Neural progenitor cell (in vitro differentiated cells): ENCODE measurements around the gene TRPM3. TPM values are rescaled to one million over a fixed set of nuclear protein-coding genes. Genes with fewer than 3 reads are reported as not detected.

Experiments used
- DNase-seq: peaks from one replicate; pipeline ENCODE4 v3.0.0-alpha.2; 2016; ENCODE audit warnings: low spot score
- H2AFZ ChIP-seq: fragments of 200-600 bp; sonication (generic); replicated peaks from 2 replicates; pipeline ENCODE4 v1.6.1; 2016; ENCODE audit warnings: antibody characterized with exemption
- H3F3A ChIP-seq: fragments of 200-600 bp; sonication (generic); 2 replicates; pipeline ENCODE4 v1.6.1; 2016; ENCODE audit warnings: antibody characterized with exemption, low read depth
- H3K27ac ChIP-seq: fragments of 200-600 bp; sonication (generic); 2 replicates; pipeline ENCODE4 v1.5.1; 2016; ENCODE audit warnings: mild to moderate bottlenecking
- H3K27me3 ChIP-seq: fragments of 200-600 bp; sonication (generic); 2 replicates; pipeline ENCODE4 v1.6.1; 2016; ENCODE audit warnings: mild to moderate bottlenecking, moderate library complexity
- H3K36me3 ChIP-seq: fragments of 200-600 bp; sonication (generic); 2 replicates; pipeline ENCODE4 v1.5.1; 2016
- H3K4me1 ChIP-seq: fragments of 200-600 bp; sonication (generic); 2 replicates; pipeline ENCODE4 v1.6.1; 2016; ENCODE audit warnings: mixed run types
- H3K4me2 ChIP-seq: fragments of 200-600 bp; sonication (generic); 2 replicates; pipeline ENCODE4 v1.6.1; 2016
- H3K4me3 ChIP-seq: fragments of 200-600 bp; sonication (generic); 2 replicates; pipeline ENCODE4 v1.5.1; 2016
- H3K79me2 ChIP-seq: fragments of 200-600 bp; sonication (generic); 2 replicates; pipeline ENCODE4 v1.6.1; 2016; ENCODE audit warnings: low read depth
- H3K9ac ChIP-seq: fragments of 200-600 bp; sonication (generic); 2 replicates; pipeline ENCODE4 v1.6.1; 2016
- H3K9me3 ChIP-seq: fragments of 200-600 bp; sonication (generic); 2 replicates; pipeline ENCODE4 v1.5.1; 2016; ENCODE audit warnings: low read depth
- H4K20me1 ChIP-seq: fragments of 200-600 bp; sonication (generic); 2 replicates; pipeline ENCODE4 v1.6.1; 2016; ENCODE audit warnings: low read depth
- H3K27ac Mint-ChIP-seq: 3 replicates; pipeline ENCODE4 v1.8.0; 2021; ENCODE audit warnings: mixed read lengths
- H3K27me3 Mint-ChIP-seq: 2 replicates; pipeline ENCODE4 v1.8.0; 2022; ENCODE audit warnings: low read depth, mild to moderate bottlenecking, inconsistent platforms, moderate library complexity, mixed read lengths; ENCODE audit not compliant: insufficient read depth
- H3K36me3 Mint-ChIP-seq: 3 replicates; pipeline ENCODE4 v1.8.0; 2021; ENCODE audit warnings: mixed read lengths
- H3K4me1 Mint-ChIP-seq: 3 replicates; pipeline ENCODE4 v1.8.0; 2021; ENCODE audit warnings: mixed read lengths
- H3K4me3 Mint-ChIP-seq: 3 replicates; pipeline ENCODE4 v1.8.0; 2021; ENCODE audit warnings: mild to moderate bottlenecking, moderate library complexity, mixed read lengths
- H3K9me3 Mint-ChIP-seq: 3 replicates; pipeline ENCODE4 v1.8.0; 2020; ENCODE audit warnings: mixed read lengths
- EZH2 ChIP-seq: fragments of 200-600 bp; sonication (generic); IDR thresholded peaks from 2 replicates; pipeline ENCODE4 v1.6.1; 2017; ENCODE audit warnings: antibody characterized with exemption, mild to moderate bottlenecking, moderate library complexity
- EZH2phosphoT487 ChIP-seq: fragments of 200-600 bp; sonication (generic); IDR thresholded peaks from 2 replicates; pipeline ENCODE4 v1.6.1; 2017; ENCODE audit warnings: antibody characterized with exemption
- total RNA-seq: library from RNA; depleted of rRNA; stranded (reverse); fragments of >200 nt; gene quantifications from 2 replicates; pipeline ENCODE4 v1.2.3, GENCODE V29; 2015; ENCODE audit warnings: low replicate concordance
- TF ChIP-seq, protein P1 (sequence below): fragments of 200-600 bp; sonication (generic); IDR thresholded peaks from 2 replicates; pipeline ENCODE4 v1.5.1; 2017; ENCODE audit warnings: antibody characterized with exemption, mild to moderate bottlenecking

TRPM3 gene
- total RNA-seq, 1 donor from 2014 or later = 37.2 TPM

DNA sequence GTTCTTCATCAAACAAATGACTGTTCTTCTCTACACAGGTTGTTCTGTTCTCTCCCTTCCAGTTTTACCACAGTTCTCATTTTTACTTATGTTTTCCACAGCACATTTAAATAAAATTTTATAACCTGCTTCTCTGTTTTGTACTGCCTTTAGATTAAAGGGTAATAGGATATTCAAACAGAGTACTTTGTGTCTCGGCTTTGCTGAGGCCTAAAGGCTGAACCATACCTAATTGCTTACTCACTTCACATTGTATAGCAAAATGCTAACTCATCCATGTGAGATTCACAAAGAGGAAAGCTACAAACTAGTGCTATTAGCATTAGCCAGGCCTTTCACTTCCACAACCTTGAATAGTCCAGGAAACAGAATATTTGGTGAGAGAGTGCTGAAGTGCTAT lies 200.3 kb downstream of the TRPM3 start:
- no peak for TF ChIP-seq EZH2phosphoT487
- TF ChIP-seq, protein P1, sequence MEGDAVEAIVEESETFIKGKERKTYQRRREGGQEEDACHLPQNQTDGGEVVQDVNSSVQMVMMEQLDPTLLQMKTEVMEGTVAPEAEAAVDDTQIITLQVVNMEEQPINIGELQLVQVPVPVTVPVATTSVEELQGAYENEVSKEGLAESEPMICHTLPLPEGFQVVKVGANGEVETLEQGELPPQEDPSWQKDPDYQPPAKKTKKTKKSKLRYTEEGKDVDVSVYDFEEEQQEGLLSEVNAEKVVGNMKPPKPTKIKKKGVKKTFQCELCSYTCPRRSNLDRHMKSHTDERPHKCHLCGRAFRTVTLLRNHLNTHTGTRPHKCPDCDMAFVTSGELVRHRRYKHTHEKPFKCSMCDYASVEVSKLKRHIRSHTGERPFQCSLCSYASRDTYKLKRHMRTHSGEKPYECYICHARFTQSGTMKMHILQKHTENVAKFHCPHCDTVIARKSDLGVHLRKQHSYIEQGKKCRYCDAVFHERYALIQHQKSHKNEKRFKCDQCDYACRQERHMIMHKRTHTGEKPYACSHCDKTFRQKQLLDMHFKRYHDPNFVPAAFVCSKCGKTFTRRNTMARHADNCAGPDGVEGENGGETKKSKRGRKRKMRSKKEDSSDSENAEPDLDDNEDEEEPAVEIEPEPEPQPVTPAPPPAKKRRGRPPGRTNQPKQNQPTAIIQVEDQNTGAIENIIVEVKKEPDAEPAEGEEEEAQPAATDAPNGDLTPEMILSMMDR = no peak
- no peak for TF ChIP-seq EZH2
- Mint-ChIP-seq H3K27ac (peak overlapping the region; percentile 91), H3K9me3 (peaks cover 23% of the 10 kb centered on the region)

DNA sequence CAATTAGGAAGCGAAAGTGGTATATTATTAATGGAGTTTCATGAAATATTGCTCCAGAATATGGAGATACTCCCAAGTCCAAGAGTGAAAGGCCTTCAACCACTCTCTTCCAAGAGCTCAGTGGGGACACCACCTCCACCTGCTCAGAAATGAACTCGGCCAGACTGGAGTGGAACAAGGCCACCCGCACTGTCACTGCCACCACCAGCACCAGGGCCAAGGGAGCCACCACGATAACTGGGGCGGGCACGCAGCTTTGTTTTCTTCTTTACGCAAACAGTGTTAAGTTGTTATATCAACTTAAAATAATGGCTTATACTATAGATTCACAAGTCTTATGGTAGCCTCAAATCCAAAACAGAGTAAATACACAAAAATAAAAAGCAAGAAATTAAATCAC lies 204.1 kb downstream of the TRPM3 start:
- Histone ChIP-seq H3K27me3 (no peaks in the 10 kb centered on the region), H2AFZ (no peak overlapping the region), H3F3A (peaks cover 11% of the 10 kb centered on the region), H3K4me3 (no peak overlapping the region), H4K20me1 (no peaks in the 10 kb centered on the region), H3K36me3 (peaks cover 4% of the 10 kb centered on the region), H3K4me2 (no peak overlapping the region), H3K9ac (no peak overlapping the region), H3K4me1 (peaks cover 12% of the 10 kb centered on the region), H3K27ac (no peak overlapping the region), H3K9me3 (no peaks in the 10 kb centered on the region), H3K79me2 (peaks cover 29% of the 10 kb centered on the region)
- TF ChIP-seq, protein P1 = no peak
- no peak for DNase-seq
- Mint-ChIP-seq H3K36me3 (peaks cover 36% of the 10 kb centered on the region), H3K4me3 (no peak overlapping the region), H3K4me1 (peaks cover 15% of the 10 kb centered on the region), H3K27ac (no peak overlapping the region), H3K27me3 (peaks cover 3% of the 10 kb centered on the region), H3K9me3 (peaks cover 38% of the 10 kb centered on the region)

More for the DNA sequence above, 200.3 kb downstream of the TRPM3 start:
- Histone ChIP-seq H3K4me3 (no peak overlapping the region), H3K79me2 (peaks cover 43% of the 10 kb centered on the region), H2AFZ (no peak overlapping the region), H4K20me1 (no peaks in the 10 kb centered on the region), H3K36me3 (peaks cover 4% of the 10 kb centered on the region), H3K4me2 (peak overlapping the region; percentile 54), H3F3A (peaks cover 11% of the 10 kb centered on the region), H3K9ac (no peak overlapping the region), H3K27ac (peak overlapping the region; percentile 88), H3K9me3 (no peaks in the 10 kb centered on the region), H3K4me1 (peaks cover 21% of the 10 kb centered on the region), H3K27me3 (no peaks in the 10 kb centered on the region)
- peaks cover 15% of the 10 kb centered on the region for H3K4me1 Mint-ChIP-seq
- peaks cover 28% of the 10 kb centered on the region for H3K36me3 Mint-ChIP-seq
- DNase-seq = peak; percentile 42
- no peak overlapping the region for H3K4me3 Mint-ChIP-seq
- H3K27me3 Mint-ChIP-seq = peaks cover 3% of the 10 kb centered on the region

DNA sequence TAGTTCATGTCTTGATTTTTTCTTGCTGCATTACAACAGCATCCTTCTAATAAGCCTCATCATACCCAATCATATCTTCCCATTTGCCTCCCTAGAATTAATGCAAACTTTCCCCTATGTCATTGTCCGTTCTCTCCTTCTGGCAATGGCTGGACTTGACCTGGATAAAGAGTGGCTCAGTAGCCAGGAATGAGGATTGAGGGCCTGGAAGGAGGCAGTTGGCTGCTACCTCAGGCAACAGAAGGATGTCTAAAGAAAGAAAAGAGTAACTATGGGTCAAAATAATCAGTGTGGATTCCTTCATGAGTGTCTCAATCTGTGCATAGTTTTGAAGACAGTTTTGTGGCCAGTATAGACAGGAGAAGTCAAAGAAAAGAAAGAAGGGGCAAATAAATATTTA lies 209.6 kb downstream of the TRPM3 start:
- Histone ChIP-seq H3K27me3 (no peaks in the 10 kb centered on the region), H2AFZ (no peak overlapping the region), H3K36me3 (no peaks in the 10 kb centered on the region), H3K4me2 (no peak overlapping the region), H3K27ac (no peak overlapping the region), H3K9me3 (no peaks in the 10 kb centered on the region), H3K79me2 (peaks cover 18% of the 10 kb centered on the region), H3K4me1 (no peaks in the 10 kb centered on the region), H3F3A (no peaks in the 10 kb centered on the region), H3K9ac (no peak overlapping the region), H4K20me1 (no peaks in the 10 kb centered on the region), H3K4me3 (no peak overlapping the region)
- H3K27me3 Mint-ChIP-seq = peaks cover 3% of the 10 kb centered on the region
- H3K9me3 Mint-ChIP-seq = peaks cover 20% of the 10 kb centered on the region
- H3K4me3 Mint-ChIP-seq = no peak overlapping the region
- no peaks in the 10 kb centered on the region for H3K4me1 Mint-ChIP-seq
- H3K27ac Mint-ChIP-seq = no peak overlapping the region
- peaks cover 13% of the 10 kb centered on the region for H3K36me3 Mint-ChIP-seq
- DNase-seq = no peak
- TF ChIP-seq, protein P1 = no peak
- TF ChIP-seq EZH2 = no peak
- no peak for TF ChIP-seq EZH2phosphoT487
